ENCODE data around the gene PASK. TPM values are rescaled to one million over a fixed set of nuclear protein-coding genes. Genes with fewer than 3 reads are reported as not detected.

PASK gene
- total RNA-seq, 2 experiments from 2014 or later: 71.3 to 74.8 TPM

DNA sequence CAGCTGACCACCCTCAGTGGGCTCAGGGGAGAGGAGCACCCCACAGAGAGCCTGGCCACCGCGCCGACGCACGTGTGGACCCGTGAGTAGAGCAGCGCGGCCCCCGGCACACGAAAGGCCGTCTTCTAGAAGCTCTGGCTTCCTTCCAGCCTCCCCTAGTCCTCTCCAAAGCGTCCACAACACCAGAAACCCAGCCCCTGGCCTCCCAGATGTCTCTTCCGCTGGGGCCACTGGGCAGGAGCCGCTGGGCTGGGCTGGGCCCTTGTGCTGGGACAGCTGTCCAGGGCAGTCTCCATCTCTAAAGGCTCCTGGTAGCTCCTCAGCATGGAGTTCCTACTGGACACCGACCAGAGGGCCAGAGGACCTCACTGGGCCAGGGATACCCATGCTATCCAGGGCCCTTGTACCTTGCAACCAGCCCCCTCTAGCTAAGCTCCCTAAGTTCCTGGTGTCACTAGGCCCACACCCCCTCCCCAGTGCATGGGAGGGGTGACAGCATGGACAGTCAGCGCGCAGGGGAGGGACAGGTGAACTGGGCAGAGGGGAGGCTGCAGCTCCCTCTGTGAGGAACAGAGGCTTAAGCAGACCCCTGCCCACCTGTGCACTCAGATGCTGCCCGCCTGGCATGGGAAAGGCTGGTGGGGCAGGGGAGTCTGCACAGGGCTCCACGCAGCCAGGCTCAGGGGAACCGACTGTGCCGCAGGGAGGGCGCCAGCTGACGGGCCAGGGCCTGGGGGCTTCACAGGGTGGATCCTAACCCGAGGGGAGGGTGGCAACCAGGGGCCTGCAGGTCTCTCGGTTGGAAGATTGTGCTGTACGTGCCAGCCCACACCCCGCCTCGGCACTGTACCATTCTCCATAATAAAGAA is 80.1 kb downstream of the PASK start:
- Mint-ChIP-seq H3K27ac (no peak overlapping the region), H3K27me3 (no peaks in the 10 kb centered on the region), H3K4me1 (ENCODE audit: low read depth) (peaks cover 2% of the 10 kb centered on the region), H3K36me3 (ENCODE audit: low read depth) (no peaks in the 10 kb centered on the region), H3K9me3 (no peaks in the 10 kb centered on the region), H3K4me3 (no peak overlapping the region)
- ChIA-PET CTCF (no interaction called here), POLR2A (interaction anchor here (1.1 kb wide), 1 partner anchor 414 kb away, joined by 3 read pairs; no protein-coding TSS in a partner anchor)
- no peak for ATAC-seq
- DNase-seq: no peak
- TF ChIP-seq, protein P1, sequence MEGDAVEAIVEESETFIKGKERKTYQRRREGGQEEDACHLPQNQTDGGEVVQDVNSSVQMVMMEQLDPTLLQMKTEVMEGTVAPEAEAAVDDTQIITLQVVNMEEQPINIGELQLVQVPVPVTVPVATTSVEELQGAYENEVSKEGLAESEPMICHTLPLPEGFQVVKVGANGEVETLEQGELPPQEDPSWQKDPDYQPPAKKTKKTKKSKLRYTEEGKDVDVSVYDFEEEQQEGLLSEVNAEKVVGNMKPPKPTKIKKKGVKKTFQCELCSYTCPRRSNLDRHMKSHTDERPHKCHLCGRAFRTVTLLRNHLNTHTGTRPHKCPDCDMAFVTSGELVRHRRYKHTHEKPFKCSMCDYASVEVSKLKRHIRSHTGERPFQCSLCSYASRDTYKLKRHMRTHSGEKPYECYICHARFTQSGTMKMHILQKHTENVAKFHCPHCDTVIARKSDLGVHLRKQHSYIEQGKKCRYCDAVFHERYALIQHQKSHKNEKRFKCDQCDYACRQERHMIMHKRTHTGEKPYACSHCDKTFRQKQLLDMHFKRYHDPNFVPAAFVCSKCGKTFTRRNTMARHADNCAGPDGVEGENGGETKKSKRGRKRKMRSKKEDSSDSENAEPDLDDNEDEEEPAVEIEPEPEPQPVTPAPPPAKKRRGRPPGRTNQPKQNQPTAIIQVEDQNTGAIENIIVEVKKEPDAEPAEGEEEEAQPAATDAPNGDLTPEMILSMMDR (IDR thresholded peaks at IDR 0.05): no peak
- intact Hi-C loops (cut with micrococcal nuclease): no loop called here

DNA sequence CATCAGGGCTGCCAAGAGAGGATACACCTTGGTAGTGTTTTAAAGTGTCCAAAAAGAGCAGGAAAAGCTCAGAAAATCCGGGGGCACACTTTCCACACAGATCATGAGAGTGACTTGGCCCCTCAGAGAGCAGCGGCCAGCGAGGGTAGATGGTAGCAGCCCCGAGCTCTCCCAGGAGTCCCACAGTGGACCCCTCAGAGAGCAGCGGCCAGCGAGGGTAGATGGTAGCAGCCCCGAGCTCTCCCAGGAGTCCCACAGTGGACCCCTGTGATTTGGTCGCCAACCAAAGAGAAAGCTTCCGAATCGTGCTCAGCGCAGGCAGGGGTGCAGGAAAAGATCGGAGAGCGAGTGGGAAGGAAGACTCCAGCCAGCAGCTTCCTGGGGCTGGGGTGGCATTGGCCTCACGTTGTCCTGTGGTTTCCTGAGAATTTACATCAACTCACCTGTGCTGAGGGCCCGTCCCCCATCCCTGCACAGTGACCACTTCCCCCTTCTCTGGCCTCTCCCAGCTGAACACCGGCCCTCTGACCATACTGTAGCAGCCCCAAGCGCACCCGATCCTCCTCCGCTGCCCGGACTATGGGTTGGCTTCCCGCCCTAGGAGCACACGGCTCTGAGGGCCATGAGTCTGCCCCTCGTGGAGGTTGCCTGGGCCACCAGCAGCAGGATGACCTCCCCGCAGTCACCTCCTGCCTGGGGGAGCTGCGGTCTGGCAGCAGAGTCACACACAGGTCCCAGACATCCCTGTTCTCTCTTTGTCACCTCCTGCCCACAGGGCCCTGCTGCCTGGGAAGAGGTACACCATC is 80.9 kb downstream of the PASK start:
- intact Hi-C loops (cut with micrococcal nuclease): no loop called here
- CTCF ChIA-PET: no interaction called here
- H3K27ac Mint-ChIP-seq: no peak overlapping the region
- H3K4me1 Mint-ChIP-seq (ENCODE audit: low read depth): peaks cover 4% of the 10 kb centered on the region
- H3K36me3 Mint-ChIP-seq (ENCODE audit: low read depth): no peaks in the 10 kb centered on the region
- H3K4me3 Mint-ChIP-seq: no peak overlapping the region
- H3K27me3 Mint-ChIP-seq: no peaks in the 10 kb centered on the region
- ATAC-seq (no peak), DNase-seq (no peak)
- POLR2A ChIA-PET: interaction anchor here (0.7 to 1.1 kb wide), 2 partner anchors 150 to 413 kb away, joined by 3 read pairs; no protein-coding TSS in a partner anchor
- H3K9me3 Mint-ChIP-seq: no peaks in the 10 kb centered on the region
- TF ChIP-seq, protein P1 (IDR thresholded peaks at IDR 0.05): no peak

DNA sequence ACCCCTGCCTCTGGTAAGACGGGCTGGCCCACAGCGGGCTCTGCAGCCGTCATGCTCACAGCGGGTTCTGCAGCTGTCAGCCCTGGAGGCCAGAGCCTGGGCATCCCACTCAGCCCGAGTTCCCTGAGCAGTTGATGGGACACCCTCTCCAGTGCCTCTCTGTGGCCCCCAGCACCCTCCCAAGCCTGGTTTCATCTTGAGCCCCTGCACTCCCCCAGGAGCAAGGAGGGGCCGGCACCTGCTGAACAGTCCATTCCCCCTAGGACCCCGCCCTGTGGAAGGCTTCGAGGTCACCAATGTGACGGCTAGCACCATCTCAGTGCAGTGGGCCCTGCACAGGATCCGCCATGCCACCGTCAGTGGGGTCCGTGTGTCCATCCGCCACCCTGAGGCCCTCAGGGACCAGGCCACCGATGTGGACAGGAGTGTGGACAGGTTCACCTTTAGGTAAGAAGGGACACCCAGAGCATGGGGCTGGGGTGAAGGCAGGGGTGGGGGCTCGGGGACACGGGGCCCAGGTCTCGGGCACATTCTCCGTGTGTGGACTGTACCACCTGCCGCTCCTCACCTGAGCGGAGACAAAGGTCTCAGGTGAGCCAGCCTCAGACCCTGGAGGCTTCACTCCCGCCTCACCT is 81.7 kb downstream of the PASK start:
- Mint-ChIP-seq H3K27me3 (no peaks in the 10 kb centered on the region), H3K36me3 (ENCODE audit: low read depth) (no peaks in the 10 kb centered on the region), H3K27ac (no peak overlapping the region), H3K4me3 (no peak overlapping the region), H3K4me1 (ENCODE audit: low read depth) (peaks cover 4% of the 10 kb centered on the region), H3K9me3 (no peaks in the 10 kb centered on the region)
- TF ChIP-seq, protein P1 (IDR thresholded peaks at IDR 0.05): no peak
- intact Hi-C loops (cut with micrococcal nuclease): no loop called here
- ATAC-seq (no peak), DNase-seq (no peak)
- ChIA-PET POLR2A (no interaction called here), CTCF (no interaction called here)

DNA sequence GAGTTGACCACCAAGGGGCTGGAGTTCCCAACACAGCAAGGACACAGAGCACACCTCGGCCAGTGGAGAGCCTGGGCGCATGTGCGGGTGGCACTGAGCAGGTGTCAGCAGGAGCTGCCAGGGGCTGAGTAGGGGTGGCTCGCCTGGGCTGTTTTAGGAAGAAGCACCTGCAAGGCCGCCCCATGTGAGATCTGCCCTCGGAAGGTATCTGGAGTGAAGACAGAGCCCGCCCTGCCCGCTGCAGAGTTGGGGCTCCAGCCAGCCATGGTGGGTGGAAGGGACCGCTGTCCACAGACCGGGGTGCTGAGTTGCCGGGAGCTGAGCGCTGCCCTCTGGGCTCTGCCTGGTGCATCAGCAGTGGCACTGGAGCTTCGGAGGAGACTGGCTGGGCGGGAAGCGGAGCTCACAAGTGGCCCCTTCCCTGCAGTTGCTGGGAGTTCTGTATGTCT is 82.4 kb downstream of the PASK start:
- Mint-ChIP-seq H3K9me3 (no peaks in the 10 kb centered on the region), H3K4me3 (no peak overlapping the region), H3K27me3 (no peaks in the 10 kb centered on the region), H3K36me3 (ENCODE audit: low read depth) (no peaks in the 10 kb centered on the region), H3K4me1 (ENCODE audit: low read depth) (peaks cover 4% of the 10 kb centered on the region), H3K27ac (no peak overlapping the region)
- CTCF ChIA-PET: no interaction called here
- intact Hi-C loops (cut with micrococcal nuclease): no loop called here
- DNase-seq (no peak), ATAC-seq (no peak)
- TF ChIP-seq, protein P1 (IDR thresholded peaks at IDR 0.05): no peak
- POLR2A ChIA-PET: no interaction called here

Data from activated CD8-positive, alpha-beta T cell treated with anti-CD3 and anti-CD28 coated beads for 36 hours (primary cell).